HAP-1 (cell line): ENCODE data around the gene MYRIP.
"Not testable (repeated sequence)": the region's sequence is repeated elsewhere in the genome, so short reads cannot be mapped to it uniquely, and the experiment has no call there.

ENCODE experiments used
- DNase-seq, 2 experiments: peaks; one replicate each; pipeline ENCODE4 v3.0.0-alpha.2; 2016 to 2020; ENCODE audit warnings: low spot score in 2 of 2
- H3K27me3 ChIP-seq: fragments of 250-450 bp; sonication (Bioruptor Pico); 2 replicates; pipeline ENCODE4 v1.5.1; 2020; ENCODE audit warnings: low read depth, mild to moderate bottlenecking, moderate library complexity
- H3K36me3 ChIP-seq: fragments of 250-450 bp; sonication (Bioruptor Pico); replicated peaks from 2 replicates; pipeline ENCODE4 v1.5.1; 2020; ENCODE audit warnings: mild to moderate bottlenecking
- H3K4me1 ChIP-seq: fragments of 250-450 bp; sonication (Bioruptor Pico); 2 replicates; pipeline ENCODE4 v1.5.1; 2020; ENCODE audit warnings: mild to moderate bottlenecking
- H3K4me3 ChIP-seq: fragments of 250-450 bp; sonication (Bioruptor Pico); 2 replicates; pipeline ENCODE4 v1.5.1; 2020; ENCODE audit warnings: mild to moderate bottlenecking, moderate library complexity
- H3K9me3 ChIP-seq: fragments of 250-450 bp; sonication (Bioruptor Pico); 2 replicates; pipeline ENCODE4 v1.5.1; 2020; ENCODE audit warnings: mild to moderate bottlenecking, moderate library complexity
- in situ Hi-C: fragments of 300-500 bp; cut with MboI; formaldehyde crosslinking; loops from 3 replicates; pipeline ENCODE4 v1.14.3; 2020; ENCODE audit warnings: low sequenced_read_pairs, inconsistent platforms, mixed read lengths

Gene MYRIP

GRCh38 chr3:40018369-40018768 is 209.0 kb downstream of the MYRIP start:
- H3K4me3 ChIP-seq: no peak overlapping the region
- H3K27me3 ChIP-seq: no peaks in the 10 kb centered on the region
- in situ Hi-C loops: no loop called here
- H3K4me1 ChIP-seq: peaks cover 4% of the 10 kb centered on the region
- H3K9me3 ChIP-seq: no peaks in the 10 kb centered on the region
- DNase-seq: no peak
- no peaks in the 10 kb centered on the region for H3K36me3 ChIP-seq

- no peak overlapping the region for H3K4me3 ChIP-seq
- no peaks in the 10 kb centered on the region for H3K9me3 ChIP-seq
- in situ Hi-C loops: no loop called here
- H3K36me3 ChIP-seq: no peaks in the 10 kb centered on the region
- no peaks in the 10 kb centered on the region for H3K27me3 ChIP-seq
- peaks cover 4% of the 10 kb centered on the region for H3K4me1 ChIP-seq
- DNase-seq: peak; percentile 62 to 72
These were observed 210.0 kb downstream of the MYRIP start for GRCh38 chr3:40019376-40019775.

GRCh38 chr3:40020689-40021088 is 211.3 kb downstream of the MYRIP start:
- Histone ChIP-seq H3K4me1 (peaks cover 4% of the 10 kb centered on the region), H3K9me3 (peaks cover 3% of the 10 kb centered on the region), H3K4me3 (no peak overlapping the region), H3K36me3 (no peaks in the 10 kb centered on the region), H3K27me3 (no peaks in the 10 kb centered on the region)
- in situ Hi-C loops: no loop called here
- no peak for DNase-seq

DNA sequence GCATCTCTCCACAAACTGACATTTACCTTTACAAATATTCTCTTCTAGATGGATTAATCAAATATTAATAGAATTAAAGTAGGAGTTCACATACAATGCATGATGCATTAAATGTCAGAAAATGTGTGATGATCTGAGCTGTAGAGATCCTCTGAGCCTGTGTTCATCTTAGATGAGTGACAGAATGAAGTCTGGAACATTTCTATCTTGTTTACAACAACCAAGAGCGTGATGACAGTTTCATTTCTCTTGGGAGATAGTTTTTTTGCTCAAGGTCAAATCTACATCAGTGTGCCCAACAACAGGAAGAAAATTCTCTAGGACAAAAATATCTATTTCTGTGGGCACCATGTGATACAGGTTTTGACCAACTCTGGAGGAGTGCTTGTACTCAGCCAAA is 211.9 kb downstream of the MYRIP start:
- DNase-seq: no peak
- in situ Hi-C loops: no loop called here
- Histone ChIP-seq H3K4me3 (no peak overlapping the region), H3K4me1 (peaks cover 4% of the 10 kb centered on the region), H3K9me3 (peaks cover 6% of the 10 kb centered on the region), H3K36me3 (no peaks in the 10 kb centered on the region), H3K27me3 (no peaks in the 10 kb centered on the region)

GRCh38 chr3:40022297-40022827 is 213.0 kb downstream of the MYRIP start:
- in situ Hi-C loops: no loop called here
- no peaks in the 10 kb centered on the region for H3K36me3 ChIP-seq
- peaks cover 4% of the 10 kb centered on the region for H3K4me1 ChIP-seq
- H3K9me3 ChIP-seq: peaks cover 6% of the 10 kb centered on the region
- H3K4me3 ChIP-seq: no peak overlapping the region
- no peaks in the 10 kb centered on the region for H3K27me3 ChIP-seq
- no peak for DNase-seq

GRCh38 chr3:40024526-40024925 is 215.1 kb downstream of the MYRIP start:
- Histone ChIP-seq H3K27me3 (no peaks in the 10 kb centered on the region), H3K36me3 (no peaks in the 10 kb centered on the region), H3K4me3 (no peak overlapping the region), H3K9me3 (peaks cover 6% of the 10 kb centered on the region), H3K4me1 (peaks cover 3% of the 10 kb centered on the region)
- in situ Hi-C loops: no loop called here
- DNase-seq: no peak

GRCh38 chr3:40025892-40026291 is 216.5 kb downstream of the MYRIP start:
- in situ Hi-C loops, H3K9me3 ChIP-seq, H3K27me3 ChIP-seq, DNase-seq, H3K4me1 ChIP-seq, H3K36me3 ChIP-seq, H3K4me3 ChIP-seq: not testable (repeated sequence)

- in situ Hi-C loops: no loop called here
- no peak for DNase-seq
- Histone ChIP-seq H3K4me1 (no peaks in the 10 kb centered on the region), H3K36me3 (no peaks in the 10 kb centered on the region), H3K9me3 (no peaks in the 10 kb centered on the region), H3K4me3 (no peak overlapping the region), H3K27me3 (no peaks in the 10 kb centered on the region)
These were observed 225.8 kb downstream of the MYRIP start for GRCh38 chr3:40035177-40035576.

DNA sequence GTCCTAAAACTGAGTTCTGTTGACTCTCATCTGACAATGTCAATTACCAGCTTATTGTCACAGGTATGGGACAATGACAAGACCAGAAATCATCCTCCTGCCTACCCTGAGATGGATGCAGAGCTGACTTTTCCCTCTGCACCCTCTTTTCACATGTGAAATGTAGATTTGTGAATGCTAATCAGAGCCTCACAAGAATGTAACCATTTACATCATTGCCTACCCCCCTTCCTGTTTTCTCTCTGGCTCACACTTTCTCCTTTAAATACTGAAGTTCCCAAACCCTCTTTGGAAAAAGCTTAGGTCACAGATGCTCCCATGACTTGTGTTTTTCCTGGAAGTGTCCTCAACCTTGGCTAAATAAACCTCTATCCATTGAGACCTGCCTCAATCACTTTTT is 228.2 kb downstream of the MYRIP start:
- H3K4me1 ChIP-seq: no peaks in the 10 kb centered on the region
- in situ Hi-C loops: no loop called here
- no peak overlapping the region for H3K4me3 ChIP-seq
- DNase-seq: no peak
- no peaks in the 10 kb centered on the region for H3K36me3 ChIP-seq
- H3K9me3 ChIP-seq: no peaks in the 10 kb centered on the region
- H3K27me3 ChIP-seq: no peaks in the 10 kb centered on the region

DNA sequence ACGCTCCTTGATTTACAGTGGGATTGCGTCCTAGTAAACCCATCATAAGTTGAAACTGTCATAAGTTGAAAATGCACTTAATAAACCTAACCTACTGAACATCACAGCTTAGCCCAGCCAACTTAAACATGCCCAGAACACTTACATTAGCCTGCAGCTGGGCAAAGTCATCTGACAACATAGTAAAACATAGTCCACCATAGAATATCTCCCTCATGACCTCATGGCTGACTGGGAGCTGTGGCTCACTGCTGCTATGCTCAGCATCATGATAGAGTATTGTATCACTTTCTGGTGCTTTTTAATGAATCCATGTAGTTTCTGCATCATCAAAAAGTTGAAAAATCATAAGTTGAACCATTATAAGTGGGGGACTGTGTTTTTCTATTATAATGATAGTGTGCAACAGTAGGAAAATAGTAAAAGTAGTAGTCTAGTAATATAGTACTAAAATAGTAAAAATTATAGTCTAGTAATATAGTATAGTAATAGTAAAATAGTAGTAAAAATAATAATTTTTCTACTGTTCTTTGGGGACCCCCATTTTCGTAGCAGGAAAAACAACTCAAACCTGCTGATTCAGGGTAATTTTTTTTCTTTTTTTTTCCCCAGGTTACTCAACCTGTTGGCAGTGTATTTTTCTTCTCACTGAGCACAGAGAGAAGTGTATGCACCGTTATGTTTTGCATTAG is 233.5 kb downstream of the MYRIP start:
- DNase-seq: no peak
- in situ Hi-C loops: no loop called here
- peaks cover 4% of the 10 kb centered on the region; the same call in 1 of the 2 replicates for H3K4me1 ChIP-seq
- no peaks in the 10 kb centered on the region for H3K27me3 ChIP-seq
- no peak overlapping the region for H3K4me3 ChIP-seq
- no peaks in the 10 kb centered on the region for H3K9me3 ChIP-seq
- no peaks in the 10 kb centered on the region for H3K36me3 ChIP-seq

GRCh38 chr3:40043444-40043755 is 234.0 kb downstream of the MYRIP start:
- in situ Hi-C loops: no loop called here
- Histone ChIP-seq H3K4me3 (no peak overlapping the region), H3K4me1 (peaks cover 4% of the 10 kb centered on the region; the same call in 1 of the 2 replicates), H3K9me3 (no peaks in the 10 kb centered on the region), H3K36me3 (no peaks in the 10 kb centered on the region), H3K27me3 (no peaks in the 10 kb centered on the region)
- peak; percentile 45 to 69 for DNase-seq

- in situ Hi-C loops: no loop called here
- DNase-seq: no peak
- no peak overlapping the region for H3K4me3 ChIP-seq
These were observed 235.1 kb downstream of the MYRIP start for GRCh38 chr3:40044487-40044886.

GRCh38 chr3:40045051-40045450 is 235.6 kb downstream of the MYRIP start:
- Histone ChIP-seq H3K4me3 (no peak overlapping the region), H3K4me1 (peaks cover 4% of the 10 kb centered on the region; the same call in 1 of the 2 replicates), H3K27me3 (no peaks in the 10 kb centered on the region), H3K9me3 (no peaks in the 10 kb centered on the region), H3K36me3 (no peaks in the 10 kb centered on the region)
- in situ Hi-C loops: no loop called here
- DNase-seq: no peak

More at GRCh38 chr3:40044487-40044886, 235.1 kb downstream of the MYRIP start:
- H3K36me3 ChIP-seq: no peaks in the 10 kb centered on the region
- no peaks in the 10 kb centered on the region for H3K9me3 ChIP-seq
- H3K4me1 ChIP-seq: peaks cover 4% of the 10 kb centered on the region; the same call in 1 of the 2 replicates
- H3K27me3 ChIP-seq: no peaks in the 10 kb centered on the region

DNA sequence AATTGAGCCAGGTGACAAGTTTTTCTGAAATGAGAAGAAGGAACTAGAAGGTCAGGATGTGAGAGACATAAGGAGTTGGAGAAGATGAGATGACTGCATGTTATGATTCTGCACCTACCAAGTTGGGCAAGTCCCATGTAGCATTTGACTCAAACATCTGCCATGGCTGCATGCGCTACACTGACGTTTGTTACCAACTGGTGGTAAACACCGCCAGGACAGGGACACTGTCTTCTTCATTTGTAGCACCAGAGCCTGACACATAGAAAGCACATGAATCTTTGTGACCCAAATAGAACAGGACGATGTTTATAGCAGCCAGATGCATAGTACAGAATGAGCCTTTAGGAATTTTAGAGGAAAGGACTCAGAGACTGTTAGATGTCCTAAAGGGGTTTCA is 236.7 kb downstream of the MYRIP start:
- in situ Hi-C loops: no loop called here

GRCh38 chr3:40047406-40047805 is 238.0 kb downstream of the MYRIP start:
- Histone ChIP-seq H3K4me3 (no peak overlapping the region), H3K36me3 (no peaks in the 10 kb centered on the region), H3K9me3 (no peaks in the 10 kb centered on the region), H3K4me1 (peaks cover 4% of the 10 kb centered on the region; the same call in 1 of the 2 replicates), H3K27me3 (no peaks in the 10 kb centered on the region)
- no peak for DNase-seq
- in situ Hi-C loops: no loop called here

More for the DNA sequence above, 236.7 kb downstream of the MYRIP start:
- Histone ChIP-seq H3K4me3 (no peak overlapping the region), H3K4me1 (peaks cover 4% of the 10 kb centered on the region; the same call in 1 of the 2 replicates), H3K27me3 (no peaks in the 10 kb centered on the region), H3K36me3 (no peaks in the 10 kb centered on the region), H3K9me3 (no peaks in the 10 kb centered on the region)
- no peak for DNase-seq
